GM18858 (cell line): Measurements from ENCODE around the gene MEGF6.

Experiments used
- ATAC-seq: cut with Tn5 transposase; IDR thresholded peaks from one replicate; pipeline ENCODE4 v1.9.1; 2021; ENCODE audit not compliant: unreplicated experiment

Gene MEGF6

DNA sequence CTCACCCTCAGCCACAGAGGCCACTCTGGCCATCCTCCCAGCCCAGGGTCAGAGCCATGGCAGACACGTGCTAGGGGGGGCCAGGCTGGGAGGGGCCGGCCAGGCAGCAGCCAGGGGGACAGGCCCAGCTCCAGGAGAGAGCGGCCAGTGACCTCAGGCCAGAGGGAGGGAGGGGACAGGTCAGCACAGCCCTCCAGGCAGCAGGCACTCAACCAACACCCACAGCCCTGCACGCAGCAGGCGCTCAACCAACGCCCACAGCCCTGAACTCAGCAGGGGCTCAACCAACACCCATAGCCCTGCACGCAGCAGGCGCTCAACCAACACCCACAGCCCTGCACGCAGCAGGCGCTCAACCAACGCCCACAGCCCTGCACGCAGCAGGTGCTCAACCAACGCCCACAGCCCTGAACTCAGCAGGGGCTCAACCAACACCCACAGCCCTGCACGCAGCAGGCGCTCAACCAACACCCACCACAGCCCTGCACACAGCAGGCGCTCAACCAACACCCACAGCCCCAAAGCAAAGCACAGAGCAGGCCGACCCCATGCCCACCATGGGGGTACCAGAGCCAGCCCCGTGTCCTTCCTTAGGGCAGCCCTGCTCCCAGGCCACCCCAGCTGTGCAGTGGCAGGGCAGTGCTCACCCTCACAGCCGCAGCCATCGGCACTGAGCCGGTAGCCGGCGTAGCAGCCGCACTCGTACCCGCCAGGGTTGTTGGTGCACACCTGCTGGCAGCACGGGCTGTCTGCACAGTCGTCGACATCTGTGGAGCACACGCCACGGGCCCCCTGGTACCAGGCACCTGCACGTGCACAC, 101.0 kb downstream of the MEGF6 start:
- no peak for ATAC-seq

DNA sequence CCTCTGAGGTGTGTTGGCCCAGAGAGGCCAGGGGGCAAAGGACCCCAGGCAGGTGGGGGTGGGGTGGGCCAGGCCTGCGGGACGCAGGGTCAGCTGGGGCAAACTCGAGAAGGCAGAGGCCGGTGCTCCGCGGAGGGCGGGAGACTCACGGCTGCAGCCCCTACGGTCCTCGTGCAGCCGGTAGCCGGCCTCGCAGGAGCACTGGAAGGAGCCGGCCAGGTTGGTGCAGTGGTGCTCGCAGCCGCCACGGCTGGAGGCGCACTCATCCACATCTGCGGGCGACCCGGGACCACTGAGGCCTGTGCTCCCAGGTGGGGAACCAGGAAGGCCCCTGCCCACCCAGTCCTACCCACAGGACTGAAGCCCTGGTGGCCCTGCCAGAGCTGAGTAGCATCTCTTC, 101.6 kb downstream of the MEGF6 start:
- ATAC-seq, result no peak

DNA sequence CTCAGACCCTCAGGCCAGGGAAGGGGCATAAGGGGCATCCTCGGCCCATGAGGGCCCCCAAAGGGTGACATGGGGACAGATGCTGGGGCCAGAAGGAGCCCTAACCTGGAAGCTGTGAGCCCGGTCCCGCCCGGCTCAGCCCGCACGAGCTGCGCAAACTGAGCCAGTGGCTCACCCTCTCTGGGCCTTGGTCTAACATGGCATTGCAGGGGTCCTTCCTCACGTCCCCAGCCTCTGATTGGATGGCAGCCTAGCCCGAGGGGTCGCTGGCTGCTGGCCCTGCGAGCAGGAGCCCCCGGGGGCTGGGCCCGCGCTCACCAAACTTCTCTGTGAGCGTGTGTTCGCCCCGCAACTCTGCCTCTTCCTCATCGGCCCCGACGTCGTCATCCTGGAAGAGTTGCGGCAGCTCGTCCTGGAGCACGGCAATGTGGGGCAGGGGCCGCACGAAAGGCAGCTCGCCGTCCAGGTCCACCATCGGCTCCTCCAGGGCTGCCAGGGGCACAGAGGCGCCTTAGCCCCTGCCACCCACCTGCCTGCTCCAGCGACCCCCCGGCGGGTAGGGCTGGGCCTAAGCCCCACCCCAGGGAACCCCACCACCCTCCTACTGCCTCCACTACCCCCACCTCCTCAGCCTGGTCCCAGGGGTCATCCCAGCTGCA, 102.4 kb downstream of the MEGF6 start:
- no peak for ATAC-seq

DNA sequence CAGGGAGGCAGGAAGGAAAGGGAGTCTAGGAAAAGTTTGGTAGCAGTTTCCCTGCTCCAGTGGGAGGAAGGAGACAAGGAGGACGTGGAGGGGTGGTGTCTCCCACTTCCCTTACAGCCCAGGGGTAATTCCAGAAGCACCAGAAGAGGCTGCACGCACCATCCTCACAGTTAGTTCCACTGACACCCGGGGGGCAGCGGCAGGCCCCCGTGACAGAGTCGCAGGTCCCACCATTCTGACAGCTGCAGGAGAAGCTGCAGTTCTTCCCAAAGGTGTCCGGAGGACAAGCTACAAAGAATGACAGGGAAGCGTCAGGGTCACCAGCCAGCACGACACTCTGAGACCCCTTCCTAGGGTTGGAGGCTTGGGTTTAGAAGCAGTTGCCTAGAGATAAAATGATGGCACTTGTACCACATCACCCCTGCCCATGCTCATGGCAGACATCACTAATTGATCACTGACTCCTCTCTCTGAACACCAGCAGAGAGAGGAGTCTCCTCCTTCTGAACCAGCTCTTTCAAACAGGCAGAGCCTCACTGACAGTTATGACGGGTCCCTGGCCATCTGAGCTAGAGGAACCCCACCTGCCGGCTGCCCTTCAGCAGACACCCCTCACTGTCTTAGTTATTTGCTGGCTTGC, 103.6 kb downstream of the MEGF6 start:
- no peak for ATAC-seq

DNA sequence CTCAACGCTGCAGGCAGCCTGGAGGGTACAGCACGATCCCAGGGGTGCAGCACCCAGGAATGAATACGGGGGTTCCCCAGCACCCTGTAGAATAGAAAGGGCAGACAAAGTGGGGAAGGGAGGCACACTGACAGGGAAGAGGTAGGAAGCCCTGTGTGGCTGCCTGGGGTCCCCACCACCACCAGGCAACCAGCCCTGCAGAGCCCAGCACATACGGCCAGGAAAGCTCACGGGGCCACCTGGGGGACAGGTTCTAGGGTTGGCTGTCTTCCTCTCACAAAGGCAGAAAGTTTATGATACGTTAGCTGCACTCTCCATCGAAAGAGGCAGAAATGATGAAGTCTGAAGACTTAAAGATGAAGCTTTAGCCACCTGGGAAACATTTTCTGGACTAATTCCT, 104.4 kb downstream of the MEGF6 start:
- no peak for ATAC-seq

GRCh38 chr1:3506041-3506440, 105.3 kb downstream of the MEGF6 start:
- ATAC-seq, result no peak

DNA sequence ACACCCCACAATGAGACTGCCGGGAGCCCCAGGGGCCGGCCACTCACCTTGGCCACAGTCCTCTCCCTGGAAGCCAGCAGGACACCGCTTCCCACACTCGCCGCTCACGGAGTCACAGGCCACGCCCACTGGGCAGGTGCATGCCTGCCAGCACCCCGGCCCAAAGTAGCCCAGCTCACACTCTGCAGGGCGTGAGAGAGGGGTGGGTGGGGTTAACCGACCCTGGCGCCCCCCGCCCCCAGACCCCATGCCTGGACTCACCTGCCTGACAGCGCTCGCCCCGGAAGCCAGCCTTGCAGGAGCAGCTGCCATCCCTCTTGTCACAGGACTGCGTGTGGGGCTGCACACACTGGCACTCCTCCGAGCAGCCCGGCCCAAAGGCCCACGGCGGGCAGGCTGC, 106.1 kb downstream of the MEGF6 start:
- ATAC-seq, result no peak

- no peak for ATAC-seq
These were observed 106.5 kb downstream of the MEGF6 start for GRCh38 chr1:3504822-3505153.

DNA sequence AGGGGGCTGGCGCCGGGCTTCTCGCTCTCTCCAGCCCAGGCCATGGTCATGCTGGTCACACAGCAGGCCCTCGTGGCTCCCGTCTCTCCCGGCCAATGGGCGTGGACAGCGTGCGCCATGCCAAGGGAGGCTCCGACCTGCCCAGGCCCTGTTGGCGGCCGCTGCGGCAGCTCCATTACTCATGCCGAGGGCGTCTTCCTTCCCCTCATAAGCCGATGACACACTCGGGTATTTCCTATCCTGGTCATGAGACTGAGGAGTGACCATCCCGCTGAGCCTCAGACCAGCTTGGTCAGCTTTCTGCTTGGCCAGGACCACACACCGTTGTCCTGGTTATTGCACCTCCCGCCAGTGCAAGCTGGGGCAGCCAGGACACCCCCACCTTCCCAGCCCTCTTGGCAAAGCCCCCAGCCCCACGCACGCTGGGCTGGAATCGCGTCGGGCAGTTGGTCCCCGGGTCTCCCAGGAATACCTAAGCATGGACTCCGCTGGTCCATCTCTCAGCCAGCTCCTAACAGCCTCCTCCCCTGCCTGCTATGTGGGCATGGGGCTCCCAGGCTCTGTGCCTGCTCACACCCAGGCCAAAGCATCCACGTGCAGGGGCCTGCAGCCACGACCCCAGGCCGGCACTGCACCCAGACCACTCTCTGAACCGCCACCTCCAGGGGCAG, 107.0 kb downstream of the MEGF6 start:
- ATAC-seq, result no peak

DNA sequence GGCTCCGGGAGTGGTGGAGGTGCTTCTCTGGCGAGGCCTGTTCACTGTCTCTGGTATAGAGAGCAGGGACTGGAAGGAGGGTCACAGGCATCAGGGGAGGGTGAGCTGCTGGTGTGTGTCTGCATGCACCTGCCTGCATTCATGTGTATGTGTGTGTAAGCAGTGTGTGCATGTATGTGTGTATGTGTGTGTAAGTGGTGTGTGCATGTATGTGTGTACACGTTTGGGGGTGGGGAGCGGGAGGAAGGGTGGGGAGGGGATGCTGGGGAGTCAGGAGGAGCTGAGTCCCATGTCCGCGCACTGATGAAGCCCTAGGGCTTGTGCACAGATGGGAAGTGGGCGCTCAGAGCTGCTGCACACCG, 107.8 kb downstream of the MEGF6 start:
- ATAC-seq, result no peak

DNA sequence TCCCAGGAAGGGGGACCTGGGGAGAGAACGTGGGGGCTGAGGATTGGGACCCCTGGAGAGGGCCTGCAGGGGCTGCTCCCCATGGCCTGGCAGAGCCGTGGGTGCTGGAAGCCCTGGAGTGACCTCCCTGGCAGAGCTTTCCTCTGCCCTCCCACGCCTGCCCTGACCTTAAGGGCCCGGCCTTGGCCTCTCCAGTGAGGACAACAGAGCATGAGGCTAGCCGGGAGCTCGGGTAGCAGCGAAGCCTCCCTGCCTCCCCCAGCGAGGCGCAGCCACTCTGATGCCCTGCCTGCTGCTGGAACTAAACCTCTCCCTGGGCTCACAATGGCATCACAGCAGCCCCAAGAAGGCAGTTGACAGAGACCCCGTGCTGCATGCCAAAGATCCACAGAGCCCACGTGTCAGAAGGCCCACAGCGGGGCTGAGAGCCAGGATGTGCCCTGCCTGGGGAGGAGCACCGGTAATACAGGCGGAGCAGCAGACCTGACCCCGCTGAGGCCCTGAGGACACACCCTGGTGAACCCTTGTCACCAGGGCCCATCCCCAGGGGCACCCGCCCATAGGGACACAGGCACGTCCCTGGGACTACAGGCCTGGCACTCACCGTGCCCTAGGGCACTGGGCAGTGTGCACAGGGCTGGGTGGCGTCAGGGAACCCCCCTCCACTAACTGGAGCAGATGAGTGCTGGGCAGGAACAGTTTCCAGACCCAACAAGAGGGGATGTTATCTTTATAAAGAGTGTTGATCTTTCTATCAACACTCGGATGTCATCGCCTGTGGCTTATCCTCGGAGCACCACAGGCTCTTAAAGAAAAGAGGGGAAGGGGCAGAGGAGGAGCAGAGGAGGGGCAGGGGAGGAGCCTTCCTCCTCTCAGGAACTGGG, 108.4 kb downstream of the MEGF6 start:
- no peak for ATAC-seq

DNA sequence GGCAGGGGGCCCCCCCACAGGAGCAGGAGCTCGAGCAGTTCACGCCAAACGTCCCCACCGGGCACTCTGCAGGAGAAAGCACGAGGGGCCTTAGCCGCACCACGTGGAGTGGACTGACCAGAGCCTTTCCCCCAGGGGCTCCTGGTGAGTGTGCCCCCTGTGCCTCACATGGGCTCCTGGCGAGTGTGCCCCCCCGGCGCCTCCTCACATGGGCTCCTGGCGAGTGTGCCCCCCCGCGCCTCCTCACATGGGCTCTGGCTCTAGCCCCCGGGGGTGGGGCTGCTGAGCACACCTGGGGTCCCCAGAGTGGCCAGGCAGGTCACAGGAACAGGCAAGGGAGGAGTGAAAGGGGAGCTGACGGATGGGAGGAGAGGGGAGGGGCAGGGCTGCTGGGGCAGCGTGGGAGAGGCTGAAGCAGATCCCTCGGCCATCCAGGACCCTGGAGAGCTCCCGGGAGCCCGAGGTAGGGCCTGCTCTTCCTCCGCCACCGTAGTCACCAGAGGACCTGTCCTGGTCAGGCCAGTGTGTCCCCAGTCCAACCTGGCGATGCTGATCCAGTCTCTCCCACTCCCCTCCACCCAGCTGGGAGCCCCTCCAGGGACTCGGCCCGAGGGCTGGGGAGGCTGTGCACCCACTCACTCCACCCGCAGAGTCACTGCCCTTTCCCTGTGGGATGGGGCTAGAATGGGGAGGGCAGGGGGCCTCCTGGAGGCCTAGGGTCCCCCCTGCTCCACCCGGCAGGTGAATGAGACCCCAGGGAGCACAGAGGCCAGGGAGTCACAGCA, 109.3 kb downstream of the MEGF6 start:
- ATAC-seq, result no peak

DNA sequence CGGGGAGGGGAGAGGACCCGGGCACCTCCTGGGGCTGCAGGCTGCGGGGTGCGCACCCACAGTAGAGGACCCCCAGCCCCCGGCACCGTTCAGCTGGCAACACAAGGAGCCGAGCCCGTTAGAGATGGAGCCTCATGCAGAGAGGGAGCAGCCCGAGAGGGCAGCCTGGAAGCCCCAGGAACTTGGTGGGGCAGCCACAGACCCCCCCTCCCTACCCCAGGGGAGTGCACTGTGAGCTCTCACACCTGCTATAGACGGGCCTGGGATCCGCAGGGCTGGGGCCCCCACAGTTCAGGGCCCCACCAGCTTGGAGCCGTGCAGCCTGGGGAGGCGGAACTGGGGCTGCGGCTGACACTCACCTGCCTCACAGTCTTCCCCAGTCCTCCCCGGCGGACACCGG, 109.9 kb downstream of the MEGF6 start:
- no peak for ATAC-seq

DNA sequence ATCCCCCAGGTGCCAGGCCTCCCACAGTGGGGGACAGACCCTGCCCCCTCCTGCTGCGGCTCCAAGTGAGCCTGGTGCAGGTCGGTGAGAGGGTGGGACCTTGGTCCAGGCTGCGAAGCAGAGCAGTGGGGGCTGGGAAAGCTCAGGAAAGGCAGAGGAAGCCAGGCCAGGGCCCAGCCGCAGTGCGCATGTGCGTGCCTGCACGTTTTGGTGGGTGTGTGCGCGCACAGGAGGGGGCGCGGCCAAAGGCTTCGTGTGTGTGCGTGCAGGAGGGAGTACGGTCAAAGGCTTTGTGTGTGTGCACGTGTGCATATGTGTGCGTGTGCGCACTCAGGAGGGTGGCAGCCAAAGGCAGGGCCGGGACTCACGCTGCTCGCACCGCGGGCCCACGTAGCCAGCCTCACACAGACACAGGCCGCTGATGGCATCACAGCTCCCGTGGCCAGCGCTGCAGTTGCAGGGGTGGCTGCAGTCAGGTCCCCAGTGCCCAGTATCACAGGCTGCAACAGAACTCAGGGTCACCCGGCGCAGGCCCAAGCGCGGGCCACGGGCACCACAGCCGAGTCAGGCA, 111.0 kb downstream of the MEGF6 start:
- no peak for ATAC-seq

DNA sequence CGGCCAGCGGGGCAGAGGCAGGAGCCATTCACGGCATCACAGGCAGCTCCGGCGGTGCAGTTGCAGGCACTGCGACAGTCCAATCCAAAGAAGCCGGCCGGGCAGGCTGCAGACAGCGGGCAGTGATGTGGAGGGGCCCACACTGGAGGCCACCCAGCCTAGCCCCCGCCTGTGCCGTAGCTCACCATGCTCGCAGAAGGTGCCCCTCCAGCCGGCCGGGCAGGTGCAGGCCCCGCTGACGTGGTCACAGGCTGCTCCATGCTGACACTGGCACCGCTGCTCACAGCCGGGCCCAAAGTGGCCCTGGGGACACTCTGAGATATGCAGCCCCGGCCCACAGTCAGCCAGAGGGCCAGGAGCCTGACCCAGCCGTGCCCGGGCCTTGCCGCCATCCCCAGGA, 111.7 kb downstream of the MEGF6 start:
- no peak for ATAC-seq

GRCh38 chr1:3498986-3499385, 112.3 kb downstream of the MEGF6 start:
- no peak for ATAC-seq

DNA sequence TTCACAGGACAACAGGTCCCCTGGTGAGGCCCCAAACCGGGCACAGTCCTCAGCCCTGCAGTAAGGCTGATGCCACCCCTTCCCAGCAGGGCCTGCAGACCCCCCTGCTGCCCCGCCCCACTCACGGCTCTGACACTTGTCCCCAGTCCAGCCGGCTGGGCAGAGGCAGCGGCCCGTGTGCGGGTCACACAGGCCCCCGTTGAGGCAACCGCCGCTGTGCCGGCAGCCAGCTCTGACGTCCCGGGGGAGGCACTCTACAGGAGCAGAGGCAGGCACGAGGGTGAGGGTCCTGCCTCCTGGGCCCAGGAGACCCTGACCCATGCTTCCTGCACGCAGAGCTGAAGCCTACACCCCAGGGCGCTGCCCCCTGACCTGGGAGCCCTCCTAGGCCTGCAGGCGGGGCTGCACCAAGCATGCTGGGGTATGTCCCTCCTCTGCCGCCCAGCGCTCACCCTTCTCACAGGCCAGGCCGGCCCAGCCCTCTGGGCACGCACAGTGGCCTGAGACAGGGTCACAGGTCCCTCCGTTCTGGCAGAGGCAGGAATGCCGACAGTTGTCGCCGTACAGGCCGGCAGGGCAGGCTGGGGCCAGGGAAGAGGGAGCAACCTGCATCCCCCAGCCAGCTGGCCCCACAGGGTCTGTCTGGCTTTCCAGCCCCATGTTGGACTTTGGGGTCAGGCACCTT, 112.9 kb downstream of the MEGF6 start:
- ATAC-seq, result no peak

- ATAC-seq, result no peak
These were observed 113.8 kb downstream of the MEGF6 start for GRCh38 chr1:3497521-3497920.

DNA sequence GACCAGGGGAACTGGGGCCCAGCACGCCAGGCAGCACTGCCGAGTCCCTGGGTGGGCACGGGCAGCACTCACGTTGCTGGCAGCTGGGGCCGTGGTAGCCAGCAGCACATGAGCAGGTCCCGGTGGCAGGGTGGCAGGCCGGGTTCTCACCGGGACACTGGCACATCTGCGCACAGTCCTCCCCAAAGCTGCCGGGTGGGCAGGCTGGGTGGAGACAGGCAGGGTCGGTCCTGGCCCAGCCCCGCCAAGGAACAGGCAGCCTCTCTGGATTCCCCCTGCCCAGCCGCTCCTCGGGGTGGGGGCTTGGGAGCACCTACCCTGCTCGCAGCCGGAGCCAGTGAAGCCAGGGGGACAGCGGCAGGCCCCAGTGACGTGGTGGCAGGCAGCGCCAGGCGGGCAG, 114.4 kb downstream of the MEGF6 start:
- no peak for ATAC-seq
